Fibroblast of lung (primary cell): ENCODE data around the gene EMILIN2. TPM values are rescaled to one million over a fixed set of nuclear protein-coding genes. Genes with fewer than 3 reads are reported as not detected.
A peak's percentile ranks its signal among the peaks of the same experiment; 100 is the strongest.

Experiments used
- DNase-seq, 2 donors: peaks; one replicate each; pipeline versions ENCODE4 v3.0.0 to v3.0.0-alpha.2; 2010; ENCODE audit warnings: low read depth in 2 of 2
- H2AFZ ChIP-seq: 2 replicates; pipeline ENCODE4 v1.5.1; 2012; ENCODE audit warnings: low read length, control low read depth, inconsistent platforms
- H3K27ac ChIP-seq: 2 replicates; pipeline ENCODE4 v1.5.1; 2011; ENCODE audit warnings: low read length, control low read depth; ENCODE audit not compliant: insufficient read depth
- H3K27me3 ChIP-seq: 2 replicates; pipeline ENCODE4 v1.5.1; 2011; ENCODE audit warnings: mild to moderate bottlenecking, low read length; ENCODE audit not compliant: control insufficient read depth, insufficient read depth
- H3K36me3 ChIP-seq: 2 replicates; pipeline ENCODE4 v1.5.1; 2011; ENCODE audit warnings: low read length; ENCODE audit not compliant: control insufficient read depth, insufficient read depth
- H3K4me1 ChIP-seq: 2 replicates; pipeline ENCODE4 v1.5.1; 2011; ENCODE audit warnings: low read length; ENCODE audit not compliant: control insufficient read depth, insufficient read depth; ENCODE audit errors: extremely low read depth
- H3K4me2 ChIP-seq: 2 replicates; pipeline ENCODE4 v1.5.1; 2011; ENCODE audit warnings: low read length, control low read depth; ENCODE audit not compliant: insufficient read depth; ENCODE audit errors: extremely low read depth
- H3K4me3 ChIP-seq, 4 experiments: fragments of 200-600 bp in 1 of 4; sonication (generic) in 1 of 4; replicated peaks in 1 of 4; 2 replicates each; pipeline ENCODE4 v1.5.1; 2011 to 2016; ENCODE audit warnings: low read length in 4 of 4, low read depth in 3 of 4, mild to moderate bottlenecking in 3 of 4, control low read depth in 2 of 4, inconsistent platforms in 1 of 4, mixed read lengths in 1 of 4; ENCODE audit not compliant: insufficient read depth in 1 of 4; ENCODE audit errors: control extremely low read depth in 1 of 4
- H3K79me2 ChIP-seq: 2 replicates; pipeline ENCODE4 v1.5.1; 2012; ENCODE audit warnings: mild to moderate bottlenecking, low read length, inconsistent platforms; ENCODE audit not compliant: control insufficient read depth, insufficient read depth
- H3K9ac ChIP-seq: 2 replicates; pipeline ENCODE4 v1.5.1; 2011; ENCODE audit warnings: mild to moderate bottlenecking, low read length, control low read depth; ENCODE audit not compliant: insufficient read depth
- H3K9me3 ChIP-seq: 2 replicates; pipeline ENCODE4 v1.5.1; 2012; ENCODE audit warnings: low read depth, low read length; ENCODE audit not compliant: control insufficient read depth, insufficient read depth
- H4K20me1 ChIP-seq: 2 replicates; pipeline ENCODE4 v1.5.1; 2011; ENCODE audit warnings: low read length; ENCODE audit not compliant: control insufficient read depth, insufficient read depth; ENCODE audit errors: extremely low read depth
- CTCF ChIP-seq, 2 donors: IDR thresholded peaks in 1 of 2; conservative IDR thresholded peaks in 1 of 2; 1 replicate in 1 of 2; 2 replicates in 1 of 2; pipeline ENCODE4 v1.5.1; 2011 to 2012; ENCODE audit warnings: low read length in 2 of 2, control low read depth in 1 of 2, inconsistent platforms in 1 of 2, low read depth in 1 of 2, mild to moderate bottlenecking in 1 of 2
- EZH2 ChIP-seq: IDR thresholded peaks from 2 replicates; pipeline ENCODE4 v1.5.1; 2012; ENCODE audit warnings: low read length, control low read depth, mild to moderate bottlenecking; ENCODE audit errors: missing control alignments
- polyA plus RNA-seq, 2 donors: library from polyadenylated mRNA; depleted of rRNA in 1 of 2; stranded (reverse) in 1 of 2; unstranded in 1 of 2; fragments of >200 nt; gene quantifications; 2 replicates each; pipeline ENCODE4 v1.2.1, GENCODE V29; 2011 to 2012; ENCODE audit warnings: missing spikeins in 1 of 2
- total RNA-seq: library from RNA; depleted of rRNA; stranded (reverse); fragments of >200 nt; gene quantifications from 2 replicates; pipeline ENCODE4 v1.2.1, GENCODE V29; 2014

Gene EMILIN2
- total and polyA plus RNA-seq, 2 donors (not counting 1 experiment from before 2014, with no cell fraction given): 8.7 to 11.1 TPM

DNA sequence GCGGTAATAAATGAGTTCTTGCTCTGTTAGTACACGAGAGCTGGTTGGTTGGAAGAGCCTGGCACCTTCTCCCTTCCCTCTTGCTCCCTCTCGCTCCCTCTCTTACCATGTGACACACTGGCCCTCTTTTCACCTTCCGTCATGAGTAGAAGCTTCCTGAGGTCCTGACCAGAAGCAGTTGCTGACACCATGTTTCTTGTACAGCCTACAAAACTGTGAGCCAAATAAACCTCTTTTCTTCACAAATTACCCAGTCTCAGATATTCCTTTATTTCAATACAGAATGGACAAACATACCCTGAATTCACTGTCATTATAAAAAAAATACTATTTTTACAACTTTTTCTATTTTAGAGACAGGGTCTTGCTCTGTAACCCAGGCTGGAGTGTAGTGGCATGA is 40.7 kb downstream of the EMILIN2 start:
- TF ChIP-seq EZH2 (no peak), CTCF (conservative IDR thresholded peaks at IDR 0.05 in 1 of 2, IDR thresholded peaks at IDR 0.05 in 1 of 2; ENCODE audit: low read depth in 1 of 2, low read length in 2 of 2) (no peak)
- Histone ChIP-seq H3K4me3 (no peak overlapping the region), H3K27ac (no peak overlapping the region)

DNA sequence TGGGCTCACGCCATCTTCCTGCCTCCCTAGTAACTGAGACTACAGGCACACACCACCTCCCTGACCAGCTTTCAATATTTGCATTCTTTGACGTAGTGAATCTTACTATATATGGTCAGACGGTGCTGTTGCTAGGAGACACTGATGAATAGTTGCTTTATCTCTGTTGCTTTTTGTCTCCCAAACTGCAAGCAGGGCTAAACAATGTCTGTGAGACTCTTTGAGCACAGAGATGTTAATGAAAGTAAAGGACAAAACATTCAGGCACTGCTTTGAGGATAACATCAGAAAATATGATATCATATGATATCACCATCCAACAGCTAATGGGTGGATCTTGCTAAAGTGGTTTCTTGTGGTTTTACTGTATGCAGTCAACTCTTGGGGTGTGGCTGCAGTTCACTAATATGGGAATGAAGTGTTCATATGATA is 43.0 kb downstream of the EMILIN2 start:
- no peak overlapping the region for H3K4me2 ChIP-seq
- H3K9ac ChIP-seq: no peak overlapping the region
- H3K4me1 ChIP-seq: no peaks in the 10 kb centered on the region
- H3K27ac ChIP-seq: no peak overlapping the region
- no peak for TF ChIP-seq EZH2
- no peak for TF ChIP-seq CTCF (conservative IDR thresholded peaks at IDR 0.05 in 1 of 2, IDR thresholded peaks at IDR 0.05 in 1 of 2; ENCODE audit: low read depth in 1 of 2, low read length in 2 of 2)
- H3K27me3 ChIP-seq: no peaks in the 10 kb centered on the region
- H3K4me3 ChIP-seq: no peak overlapping the region
- no peak overlapping the region for H2AFZ ChIP-seq
- no peaks in the 10 kb centered on the region for H3K9me3 ChIP-seq
- no peaks in the 10 kb centered on the region for H3K36me3 ChIP-seq
- peak in 1 of 2 donors; percentile 26 for DNase-seq
- H4K20me1 ChIP-seq: no peaks in the 10 kb centered on the region
- H3K79me2 ChIP-seq: no peaks in the 10 kb centered on the region

More for the DNA sequence above, 40.7 kb downstream of the EMILIN2 start:
- H3K79me2 ChIP-seq: no peaks in the 10 kb centered on the region
- H4K20me1 ChIP-seq: no peaks in the 10 kb centered on the region
- no peaks in the 10 kb centered on the region for H3K9me3 ChIP-seq
- H3K36me3 ChIP-seq: no peaks in the 10 kb centered on the region
- no peak overlapping the region for H3K4me2 ChIP-seq
- no peak overlapping the region for H2AFZ ChIP-seq
- H3K27me3 ChIP-seq: no peaks in the 10 kb centered on the region
- no peak for DNase-seq
- no peak overlapping the region for H3K9ac ChIP-seq
- H3K4me1 ChIP-seq: no peaks in the 10 kb centered on the region

DNA sequence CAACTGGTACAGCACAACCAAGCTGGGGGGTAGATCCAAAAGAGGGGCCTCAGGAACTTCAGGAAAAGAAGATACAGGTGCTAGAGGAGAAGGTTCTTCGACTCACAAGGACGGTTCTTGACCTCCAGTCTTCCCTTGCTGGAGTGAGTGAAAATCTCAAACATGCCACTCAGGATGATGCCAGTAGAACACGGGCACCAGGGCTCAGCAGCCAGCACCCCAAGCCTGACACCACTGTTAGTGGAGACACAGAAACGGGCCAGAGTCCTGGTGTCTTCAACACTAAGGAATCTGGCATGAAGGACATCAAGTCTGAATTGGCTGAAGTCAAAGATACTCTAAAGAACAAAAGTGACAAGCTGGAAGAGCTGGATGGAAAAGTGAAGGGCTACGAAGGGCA is 43.8 kb downstream of the EMILIN2 start:
- Histone ChIP-seq H3K9ac (no peak overlapping the region), H3K4me3 (no peak overlapping the region), H4K20me1 (no peaks in the 10 kb centered on the region), H3K4me1 (no peaks in the 10 kb centered on the region), H3K9me3 (no peaks in the 10 kb centered on the region), H3K27me3 (no peaks in the 10 kb centered on the region), H3K27ac (no peak overlapping the region), H3K4me2 (no peak overlapping the region), H3K36me3 (no peaks in the 10 kb centered on the region), H3K79me2 (no peaks in the 10 kb centered on the region), H2AFZ (no peak overlapping the region)
- TF ChIP-seq CTCF (conservative IDR thresholded peaks at IDR 0.05 in 1 of 2, IDR thresholded peaks at IDR 0.05 in 1 of 2; ENCODE audit: low read depth in 1 of 2, low read length in 2 of 2) (no peak), EZH2 (no peak)
- no peak for DNase-seq
